DMS53 treated with DMSO at 0.1 percent for 48 hours (cell line): ENCODE data around the gene PPP6C.
A peak's percentile ranks its signal among the peaks of the same experiment; 100 is the strongest.
"Not testable (repeated sequence)": the region's sequence is repeated elsewhere in the genome, so short reads cannot be mapped to it uniquely, and the experiment has no call there.

Source experiments
- DNase-seq: peaks from one replicate; lab custom pipeline; 2025; ENCODE audit not compliant: unreplicated experiment; lab: John Stamatoyannopoulos, UW

Gene PPP6C

DNA sequence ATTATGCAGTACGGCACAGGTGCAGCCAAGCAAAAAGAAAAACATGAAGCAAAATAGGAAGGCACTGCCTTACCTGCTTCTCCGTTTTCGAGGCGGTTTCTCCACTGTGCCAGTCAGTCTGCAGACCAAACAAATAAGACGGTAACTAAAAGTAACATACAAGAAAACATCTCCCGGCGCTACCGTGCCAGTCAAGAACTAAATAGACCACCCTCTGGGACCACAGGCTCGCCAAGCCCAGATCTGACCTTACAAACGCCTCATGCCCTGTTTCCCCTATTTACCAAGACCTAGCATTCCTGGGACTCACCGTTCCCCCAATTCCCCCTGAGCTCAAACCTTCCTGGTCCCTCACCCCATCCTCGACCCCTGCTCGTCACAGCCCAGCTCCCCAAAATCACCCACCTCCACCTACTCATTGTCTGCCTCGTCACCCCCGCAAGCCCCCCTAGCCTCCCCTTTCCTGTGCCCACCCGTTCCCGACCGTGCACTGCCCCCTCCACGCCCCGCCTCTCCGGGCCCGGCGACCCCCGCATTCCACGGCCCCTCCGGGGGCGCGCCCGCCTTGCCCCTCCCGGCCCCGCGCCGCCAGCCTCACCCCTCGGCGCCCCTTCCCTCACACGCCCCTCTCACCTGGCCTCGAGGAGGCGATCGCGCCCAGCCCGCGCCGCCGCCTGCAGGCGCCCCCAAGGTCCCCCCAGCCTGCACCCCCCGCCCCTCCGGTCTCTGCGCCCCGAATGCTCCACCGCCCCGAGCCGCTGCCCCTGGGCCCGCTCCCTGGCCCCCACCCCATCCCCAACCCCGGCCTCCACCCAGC lies 46.8 kb downstream of the PPP6C start:
- no peak for DNase-seq

DNA sequence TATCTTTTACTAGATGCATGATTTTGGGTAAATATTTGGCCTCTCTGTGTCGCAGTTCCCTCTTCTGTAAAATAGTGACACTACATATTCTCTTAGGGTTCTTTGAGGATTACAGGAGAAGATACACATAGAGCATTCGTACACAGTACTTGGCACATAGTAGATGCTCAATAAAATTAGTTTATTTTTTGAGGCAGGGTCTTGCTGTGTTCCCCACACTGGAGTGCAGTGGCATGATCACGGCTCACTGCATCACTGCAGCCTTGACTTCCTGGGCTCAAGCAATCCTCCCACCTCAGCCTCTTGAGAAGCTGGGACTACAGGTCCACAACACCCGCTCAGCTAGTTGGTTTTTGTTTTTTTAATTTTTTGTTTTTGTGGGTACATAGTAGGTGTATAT lies 47.9 kb downstream of the PPP6C start:
- DNase-seq: no peak

DNA sequence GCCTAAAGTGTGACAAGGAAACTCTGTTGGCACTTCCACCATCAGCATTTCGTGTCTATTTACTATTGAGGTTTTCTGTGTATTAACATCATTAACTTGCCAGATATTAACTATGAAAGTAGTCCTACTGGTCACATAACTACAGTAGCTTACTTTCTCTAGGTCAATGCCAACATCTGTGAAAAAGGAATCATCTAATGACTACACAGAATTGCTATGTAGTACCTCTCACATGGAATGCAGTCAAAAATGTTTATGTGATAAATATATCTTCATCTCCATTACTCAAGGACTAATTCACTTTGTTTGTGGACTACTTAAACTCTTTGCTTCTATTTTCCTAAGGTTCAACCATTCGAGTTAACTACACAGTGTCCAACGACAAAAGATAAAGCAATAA lies 48.4 kb downstream of the PPP6C start:
- no peak for DNase-seq

DNA sequence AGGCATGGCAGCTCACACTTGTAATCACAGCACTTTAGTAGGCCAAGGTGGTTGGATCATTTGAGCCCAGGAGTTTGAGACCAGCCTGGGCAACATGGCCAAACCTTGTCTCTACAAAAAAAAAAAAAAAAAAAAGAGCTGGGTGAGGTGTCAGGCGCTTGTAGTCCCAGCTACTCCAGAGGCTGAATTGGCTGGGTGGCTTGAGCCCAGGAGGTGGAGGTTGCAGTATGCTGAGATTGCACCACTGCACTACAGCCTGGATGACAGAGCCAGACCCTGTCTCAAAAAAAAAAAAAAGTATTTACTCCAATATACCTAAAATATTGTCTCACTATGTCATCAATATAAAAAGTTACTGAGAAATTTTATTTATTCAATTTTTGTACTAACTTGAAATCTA lies 49.0 kb downstream of the PPP6C start:
- DNase-seq: no peak

DNA sequence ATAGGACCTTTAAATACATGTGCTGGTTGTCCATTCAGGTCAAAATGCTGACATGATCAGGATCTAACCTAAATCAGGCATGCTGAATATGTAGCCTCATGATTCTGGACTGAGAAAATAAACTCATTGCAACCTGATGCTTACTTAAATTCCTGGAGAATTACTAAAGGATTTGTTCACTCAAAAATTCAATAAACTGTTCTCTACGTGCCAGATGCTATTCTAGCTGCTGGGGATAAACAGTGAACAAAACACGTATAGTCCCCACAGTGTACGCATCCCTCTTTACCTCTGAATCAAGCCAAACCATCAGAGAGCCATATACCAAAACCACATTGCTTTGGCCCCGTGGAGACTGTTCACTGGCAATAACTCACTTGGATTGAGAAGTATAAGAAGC lies 52.4 kb downstream of the PPP6C start:
- DNase-seq: no peak

GRCh38 chr9:125134976-125135375 lies 54.6 kb downstream of the PPP6C start:
- DNase-seq: no peak

DNA sequence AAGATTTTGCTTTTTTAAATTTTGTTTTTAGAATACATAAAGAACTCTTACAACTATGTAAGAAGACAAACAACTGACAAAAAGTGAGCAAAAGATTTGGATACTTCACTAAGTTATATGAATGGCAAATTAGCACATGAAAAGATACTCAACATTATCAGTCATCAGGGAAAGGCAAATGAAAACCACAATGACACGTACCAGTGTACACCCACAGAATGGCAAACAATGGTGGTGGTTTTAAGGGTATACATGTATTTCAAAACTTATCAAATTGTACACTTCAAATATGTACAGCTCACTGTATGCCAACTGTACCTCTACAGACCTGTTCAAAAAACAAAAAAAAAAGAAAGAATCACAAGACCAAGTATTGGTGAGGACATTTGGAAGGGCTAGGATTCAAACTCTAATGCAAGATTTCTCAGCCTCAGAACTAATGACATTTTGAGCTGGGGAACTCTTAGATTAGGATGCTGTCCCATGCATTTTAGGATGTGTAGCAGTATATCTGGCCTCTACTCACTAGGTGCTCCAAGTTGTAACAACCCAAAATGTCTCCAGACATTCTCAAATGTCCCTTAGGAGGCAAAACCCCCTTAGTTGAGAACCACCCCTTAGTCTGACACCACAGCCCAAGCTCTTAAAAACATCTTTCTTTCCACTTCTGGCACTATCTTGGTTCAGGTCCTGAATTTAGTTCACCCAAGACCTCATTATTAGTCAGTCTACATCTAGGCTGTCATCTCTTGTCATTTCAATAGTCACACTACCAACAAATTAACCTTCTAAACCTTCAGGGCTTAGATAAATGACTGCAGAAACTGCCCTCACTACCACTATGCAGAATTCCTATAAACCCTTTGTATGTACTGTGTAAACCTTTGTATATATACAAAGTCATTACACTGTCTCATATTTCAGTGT lies 55.9 kb downstream of the PPP6C start:
- DNase-seq: no peak

- DNase-seq: no peak
These were observed 57.8 kb downstream of the PPP6C start for GRCh38 chr9:125131778-125132177.

DNA sequence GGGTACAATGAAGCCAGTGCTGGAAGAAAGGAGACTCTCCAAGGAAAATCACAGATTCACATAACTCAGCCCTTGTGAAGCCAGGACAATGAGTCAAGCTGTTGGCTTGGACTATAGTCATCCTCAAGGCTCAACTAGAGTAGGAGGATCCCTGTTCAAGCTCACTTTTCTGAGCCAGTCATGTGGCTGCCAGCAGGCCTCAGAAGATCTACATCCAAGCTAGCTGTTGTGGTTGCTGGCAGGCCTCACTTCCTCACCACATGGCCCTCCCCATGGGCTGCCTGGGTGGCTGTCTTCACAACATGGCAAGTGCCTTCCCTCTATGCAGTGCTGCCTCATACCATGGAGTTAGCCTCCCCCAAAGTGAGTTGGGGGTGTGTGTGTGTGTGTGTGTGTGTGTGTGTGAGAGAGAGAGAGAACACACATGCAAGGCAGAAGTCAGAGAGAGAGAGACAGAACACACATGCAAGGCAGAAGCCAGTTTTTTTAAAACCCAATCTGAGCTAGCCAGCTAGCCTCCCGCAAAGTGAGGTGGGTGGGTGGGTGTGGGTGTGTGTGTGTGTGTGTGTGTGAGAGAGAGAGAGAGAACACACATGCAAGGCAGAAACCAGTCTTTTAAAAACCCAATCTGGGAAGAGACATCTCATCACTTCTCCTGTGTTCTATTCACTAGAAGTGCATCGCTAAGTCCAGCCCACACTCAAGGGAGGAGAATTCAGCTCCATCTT lies 63.4 kb downstream of the PPP6C start:
- no peak for DNase-seq

DNA sequence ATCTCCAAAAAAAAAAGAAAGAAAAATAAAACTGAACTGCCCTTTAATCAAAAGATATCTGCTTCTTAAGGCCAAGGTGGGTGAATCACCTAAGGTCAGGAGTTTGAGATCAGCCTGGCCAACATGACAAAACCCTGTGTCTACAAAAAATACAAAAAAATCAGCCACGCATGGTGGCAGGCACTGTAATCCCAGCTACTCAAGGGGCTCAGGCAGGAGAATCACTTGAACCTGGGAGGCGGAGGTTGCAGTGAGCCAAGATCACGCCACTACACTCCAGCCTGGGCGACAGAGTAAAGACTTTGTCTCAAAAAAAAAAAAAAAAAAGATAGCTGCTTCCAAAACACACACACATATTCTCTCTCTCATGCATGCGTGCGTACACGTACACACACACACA lies 64.1 kb downstream of the PPP6C start:
- no peak for DNase-seq

DNA sequence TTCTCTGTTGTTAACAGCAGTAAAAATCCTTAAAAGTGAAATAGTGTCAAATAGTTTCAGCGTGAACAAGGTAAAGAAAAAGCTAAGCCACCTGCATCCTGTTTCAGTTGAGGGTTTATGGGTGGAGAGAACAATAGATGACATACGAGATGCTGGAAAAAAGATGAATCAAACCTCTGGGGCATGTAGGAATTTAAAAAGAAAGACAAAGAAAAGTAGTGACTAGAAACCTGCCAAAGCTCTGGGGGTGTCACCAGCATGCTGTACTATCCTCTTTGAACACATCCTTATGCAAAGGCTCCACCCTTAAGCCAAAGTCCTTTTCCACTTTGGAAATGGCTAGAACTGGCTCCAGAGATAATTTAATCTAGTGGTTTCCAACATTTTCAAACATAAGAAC lies 68.5 kb downstream of the PPP6C start:
- DNase-seq: peak; percentile 16

- no peak for DNase-seq
These were observed 69.8 kb downstream of the PPP6C start for GRCh38 chr9:125119643-125120286.

GRCh38 chr9:125118696-125119095 lies 70.9 kb downstream of the PPP6C start:
- DNase-seq: not testable (repeated sequence)

GRCh38 chr9:125114503-125114902 lies 75.1 kb downstream of the PPP6C start:
- not testable (repeated sequence) for DNase-seq

DNA sequence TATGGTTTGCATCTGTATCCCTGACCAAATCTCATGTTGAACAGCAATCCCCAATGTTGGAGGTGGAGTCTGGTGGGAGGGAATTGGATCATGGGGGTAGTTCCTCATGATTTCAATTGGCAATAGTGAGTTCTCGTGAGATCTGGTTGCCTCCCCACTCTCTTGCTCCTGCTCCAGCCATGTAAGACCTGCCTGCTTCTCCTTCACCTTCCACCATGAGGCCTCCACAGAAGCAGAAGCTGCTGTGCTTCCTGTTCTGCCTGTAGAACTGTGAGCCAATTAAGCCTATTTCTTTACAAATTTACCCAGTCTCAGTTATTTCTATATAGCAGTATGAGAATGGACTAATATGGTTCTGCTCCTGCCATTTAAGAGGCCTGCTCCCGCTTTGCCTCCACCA lies 79.1 kb downstream of the PPP6C start:
- no peak for DNase-seq

- not testable (repeated sequence) for DNase-seq
These were observed 81.1 kb downstream of the PPP6C start for GRCh38 chr9:125108541-125108940.

DNA sequence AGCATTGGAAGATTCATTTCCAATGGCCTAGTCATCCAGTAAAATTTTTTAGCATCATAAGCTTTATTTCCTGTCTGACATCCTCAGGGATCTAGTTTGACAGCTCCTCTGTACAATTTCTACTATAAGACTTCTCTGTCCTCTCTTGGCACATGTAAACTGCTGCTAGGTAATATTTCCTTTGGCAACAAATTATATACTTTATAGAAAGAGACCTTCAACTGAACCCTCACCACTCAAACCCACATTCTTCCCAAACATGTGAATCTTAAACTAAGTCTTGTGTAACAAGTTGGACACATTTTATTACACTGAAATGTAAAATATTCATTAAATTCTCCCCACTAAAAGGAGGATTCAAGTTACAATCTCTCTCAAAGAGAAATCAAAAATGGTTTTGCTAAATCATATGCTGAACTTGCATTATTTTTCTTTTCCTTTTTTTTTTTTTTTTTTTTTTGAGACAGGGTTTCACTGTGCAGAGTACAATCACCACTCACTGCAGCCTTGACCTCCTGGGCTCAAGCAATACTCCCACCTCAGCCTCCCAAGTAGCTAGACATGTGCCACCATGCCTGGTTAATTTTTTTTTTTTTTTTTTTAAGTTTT lies 83.2 kb downstream of the PPP6C start:
- no peak for DNase-seq

DNA sequence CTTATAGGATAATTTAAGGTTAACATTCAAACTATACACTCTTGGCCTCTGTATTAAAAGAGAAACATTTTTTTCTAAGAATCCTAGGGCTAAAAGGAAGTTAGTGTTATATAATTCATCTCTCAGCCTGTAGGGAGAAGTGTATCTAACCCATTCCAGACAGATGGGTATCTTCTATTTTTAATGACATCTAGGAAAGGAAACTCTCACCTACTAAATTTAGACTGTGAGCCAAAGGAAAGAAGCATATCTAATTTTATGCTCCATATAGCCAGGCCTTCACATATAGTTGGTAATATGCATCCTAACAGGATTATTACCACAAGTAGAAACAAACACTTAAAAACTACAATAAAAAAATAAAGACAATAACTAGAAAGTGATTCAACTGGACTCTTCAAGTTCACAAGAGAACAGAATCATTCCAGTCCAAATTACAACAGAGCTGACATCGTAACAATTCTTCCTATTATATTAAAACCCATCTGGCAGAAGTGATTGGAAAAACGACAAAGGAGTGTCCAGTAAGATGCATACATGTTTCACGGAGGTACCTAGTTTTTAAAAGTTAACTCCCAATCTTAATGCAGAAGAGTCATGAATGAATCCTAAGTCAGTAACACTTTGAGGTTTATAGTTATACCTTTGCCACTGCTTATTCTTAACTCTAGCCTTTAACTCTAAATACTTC lies 85.7 kb downstream of the PPP6C start:
- DNase-seq: no peak

GRCh38 chr9:125103021-125103420 lies 86.6 kb downstream of the PPP6C start:
- DNase-seq: no peak

- DNase-seq: no peak
These were observed 88.8 kb downstream of the PPP6C start for GRCh38 chr9:125100822-125101221.
